HepG2 (cell line): ENCODE data around the gene HSD3B7. TPM values are rescaled to one million over a fixed set of nuclear protein-coding genes. Genes with fewer than 3 reads are reported as not detected.

Source experiments
- ARNT ChIP-seq: fragments of 450-650 bp; IDR thresholded peaks from 2 replicates; pipeline ENCODE4 v1.6.1; 2017
- ATF3 ChIP-seq: sonication (generic); formaldehyde crosslinking; IDR thresholded peaks from 2 replicates; pipeline ENCODE4 v1.4.0; 2020; ENCODE audit warnings: missing genetic modification reagents
- CREM ChIP-seq, 2 experiments: sonication (generic) in 1 of 2; formaldehyde crosslinking in 1 of 2; IDR thresholded peaks; 2 replicates each; pipeline versions ENCODE4 v1.4.0 to v1.6.1; 2016 to 2020; ENCODE audit warnings: antibody characterized with exemption in 1 of 2, mild to moderate bottlenecking in 1 of 2, missing genetic modification reagents in 1 of 2
- DDIT3 ChIP-seq: sonication (generic); formaldehyde crosslinking; IDR thresholded peaks from 2 replicates; pipeline ENCODE4 v1.4.0; 2020; ENCODE audit warnings: mild to moderate bottlenecking, missing genetic modification reagents
- ETV5 ChIP-seq: IDR thresholded peaks from 2 replicates; pipeline ENCODE4 v1.6.1; 2018; ENCODE audit warnings: missing biosample characterization, missing genetic modification reagents, inconsistent platforms, borderline replicate concordance
- FOSL2 ChIP-seq: sonication (generic); formaldehyde crosslinking; IDR thresholded peaks from 2 replicates; pipeline ENCODE4 v1.4.0; 2020; ENCODE audit warnings: missing genetic modification reagents
- FOXP1 ChIP-seq, 2 experiments: fragments of 450-650 bp in 1 of 2; IDR thresholded peaks; 2 replicates each; pipeline ENCODE4 v1.6.1; 2017 to 2018; ENCODE audit warnings: antibody characterized with exemption in 1 of 2
- JUN ChIP-seq: sonication (generic); formaldehyde crosslinking; IDR thresholded peaks from 2 replicates; pipeline ENCODE4 v1.4.0; 2020; ENCODE audit warnings: mild to moderate bottlenecking, missing genetic modification reagents
- KLF9 ChIP-seq: IDR thresholded peaks from 2 replicates; pipeline ENCODE4 v1.6.1; 2016; ENCODE audit warnings: low read depth
- MLX ChIP-seq: IDR thresholded peaks from 2 replicates; pipeline ENCODE4 v1.6.1; 2016
- NFKBIZ ChIP-seq: IDR thresholded peaks from 2 replicates; pipeline ENCODE4 v1.6.1; 2018; ENCODE audit warnings: missing genetic modification reagents, missing compliant biosample characterization
- PLRG1 ChIP-seq: fragments of 450-650 bp; conservative IDR thresholded peaks from 2 replicates; pipeline ENCODE4 v1.6.1; 2016
- PRDM4 ChIP-seq: sonication (generic); formaldehyde crosslinking; IDR thresholded peaks from 2 replicates; pipeline ENCODE4 v1.9.0; 2021; ENCODE audit warnings: missing genetic modification reagents, borderline replicate concordance
- PRPF4 ChIP-seq: fragments of 200-400 bp; formaldehyde crosslinking; IDR thresholded peaks from 2 replicates; pipeline ENCODE4 v1.6.1; 2016; ENCODE audit warnings: low read length, low read depth; ENCODE audit not compliant: poor library complexity, severe bottlenecking
- RBM22 ChIP-seq: fragments of 200-400 bp; formaldehyde crosslinking; optimal IDR thresholded peaks from 2 replicates; pipeline ENCODE3; 2017; ENCODE audit warnings: mild to moderate bottlenecking, low read length, moderate library complexity
- ZFP36 ChIP-seq: fragments of 150-350 bp; IDR thresholded peaks from 2 replicates; pipeline ENCODE4 v1.6.1; 2018; ENCODE audit warnings: borderline replicate concordance, low read length, low read depth; ENCODE audit not compliant: partially characterized antibody
- ZNF280D ChIP-seq: sonication (generic); formaldehyde crosslinking; IDR thresholded peaks from 2 replicates; pipeline ENCODE4 v1.5.1; 2020; ENCODE audit warnings: mild to moderate bottlenecking, missing genetic modification reagents
- ZNF549 ChIP-seq: sonication (generic); formaldehyde crosslinking; IDR thresholded peaks from 2 replicates; pipeline ENCODE4 v1.5.0; 2020; ENCODE audit warnings: missing genetic modification reagents
- ZNF580 ChIP-seq: IDR thresholded peaks from 2 replicates; pipeline ENCODE4 v1.6.1; 2016; ENCODE audit warnings: low read depth, borderline replicate concordance
- polyA plus RNA-seq, 8 experiments: library from polyadenylated mRNA; depleted of rRNA in 3 of 8; stranded (reverse) in 7 of 8; unstranded in 1 of 8; fragments of >200 nt; fragmentation: Illumina TruSeq in 4 of 8; extraction: Trizol in 4 of 8; gene quantifications; 2 replicates each; pipeline versions ENCODE4 v1.2.1 to v1.2.3, GENCODE V29; 2011 to 2016; ENCODE audit warnings: low read depth in 4 of 8, missing spikeins in 1 of 8, mixed read lengths in 1 of 8; ENCODE audit not compliant: insufficient read depth in 1 of 8
- total RNA-seq, 5 experiments: library from RNA; depleted of rRNA; stranded (reverse); fragments of >200 nt; fragmentation: Illumina TruSeq; extraction: Trizol; gene quantifications; 2 replicates each; pipeline ENCODE4 v1.2.3, GENCODE V29; 2016; ENCODE audit warnings: low read depth in 1 of 5

Gene HSD3B7
- total and polyA plus RNA-seq, 2 of the 13 experiments (the other 11 are each of a cell fraction or from before 2014, with no cell fraction given), result 32.9 to 69.7 TPM

- TF ChIP-seq PRPF4 (no peak), RBM22 (no peak), MLX (CRISPR knock-in tag) (no peak), DDIT3 (CRISPR knock-in tag) (no peak), PRDM4 (CRISPR knock-in tag) (no peak), NFKBIZ (no peak), KLF9 (CRISPR knock-in tag) (peak; percentile 70; the same call in 1 of the 2 replicates), ARNT (no peak), ZFP36 (no peak), CREM (IDR thresholded peaks at IDR 0.05) (no peak), CREM (CRISPR knock-in tag; IDR thresholded peaks at IDR 0.05) (no peak), ZNF580 (CRISPR knock-in tag) (no peak), ATF3 (CRISPR knock-in tag) (no peak), JUN (CRISPR knock-in tag) (no peak), FOSL2 (CRISPR knock-in tag) (no peak), ZNF549 (CRISPR knock-in tag) (no peak), PLRG1 (no peak), FOXP1 (IDR thresholded peaks at IDR 0.05) (no peak), FOXP1 (CRISPR knock-in tag; IDR thresholded peaks at IDR 0.05) (no peak), ZNF280D (CRISPR knock-in tag) (0 out of 2 replicates have a peak, but pooled peaks have one; percentile 17), ETV5 (CRISPR knock-in tag) (peak; percentile 56; the same call in 1 of the 2 replicates)
Observed at GRCh38 chr16:30948667-30949649, 36.0 kb upstream of the HSD3B7 start, which contains the start of gene ORAI3 (continued).
